ENCODE results near the gene CIAO2A. TPM values are rescaled to one million over a fixed set of nuclear protein-coding genes. Genes with fewer than 3 reads are reported as not detected.
"Not testable (repeated sequence)": the region's sequence is repeated elsewhere in the genome, so short reads cannot be mapped to it uniquely, and the experiment has no call there.

Gene CIAO2A
- total RNA-seq, 6 experiments from 2014 or later, result 84.2 to 186 (median 126) TPM

- peaks cover 0 to 18% (median 12%) of the 10 kb centered on the region in 4 donors for H3K36me3 ChIP-seq
- DNase-seq (no peak), ATAC-seq (no peak)
- no peak overlapping the region for H3K4me3 ChIP-seq
- no peak for TF ChIP-seq POLR2A (IDR thresholded peaks at IDR 0.05)
- H3K4me1 ChIP-seq, result peaks cover 0 to 43% (median 8%) of the 10 kb centered on the region in 4 donors
- WGBS (ENCODE audit: insufficient coverage, low coverage, low lambda C conversion rate, missing lambda C conversion rate), result 39% methylated on average over 3 of the region's 3 CpGs
- peak overlapping the region in 2 of 3 donors; percentile 9 to 27 for H3K27ac ChIP-seq
- no peaks in the 10 kb centered on the region for H3K9me3 ChIP-seq
- intact Hi-C loops (cut with DNase I), result loop anchor here (10.0 kb wide), 1 partner anchor 64 kb away; the partner anchor contains the start of gene SNX22 (in 2 of the 2)
- no peaks in the 10 kb centered on the region for H3K27me3 ChIP-seq
These were observed 3.1 kb downstream of the CIAO2A start for GRCh38 chr15:64090527-64090926.

- peaks cover 0 to 26% (median 15%) of the 10 kb centered on the region in 4 donors for H3K36me3 ChIP-seq
- TF ChIP-seq POLR2A (IDR thresholded peaks at IDR 0.05), result no peak
- no peak for TF ChIP-seq CTCF (IDR thresholded peaks at IDR 0.05)
- WGBS (ENCODE audit: insufficient coverage, low coverage, low lambda C conversion rate, missing lambda C conversion rate), result 63% methylated on average over 2 of the region's 12 CpGs
- H3K4me3 ChIP-seq, result no peak overlapping the region
- peaks cover 0 to 36% (median 8%) of the 10 kb centered on the region in 4 donors for H3K4me1 ChIP-seq
- ATAC-seq (no peak), DNase-seq (no peak)
- intact Hi-C loops (cut with DNase I), result loop anchor here (10.0 kb wide), 1 partner anchor 65 kb away; the partner anchor contains the start of gene SNX22 (in 2 of the 2)
- no peaks in the 10 kb centered on the region for H3K27me3 ChIP-seq
- peak overlapping the region in 2 of 3 donors; percentile 9 to 27 for H3K27ac ChIP-seq
- H3K9me3 ChIP-seq, result no peaks in the 10 kb centered on the region
These were observed 3.9 kb downstream of the CIAO2A start for GRCh38 chr15:64089543-64090280.

- Histone ChIP-seq H3K36me3 (peaks cover 0 to 43% (median 24%) of the 10 kb centered on the region in 4 donors), H3K4me1 (peaks cover 0 to 11% (median 5%) of the 10 kb centered on the region in 4 donors), H3K9me3 (no peaks in the 10 kb centered on the region), H3K4me3 (no peak overlapping the region), H3K27me3 (no peaks in the 10 kb centered on the region), H3K27ac (no peak overlapping the region)
- intact Hi-C loops (cut with DNase I), result no loop called here
- TF ChIP-seq POLR2A (IDR thresholded peaks at IDR 0.05), result no peak
- no peak for TF ChIP-seq CTCF (IDR thresholded peaks at IDR 0.05)
- no peak for ATAC-seq
- 89% methylated on average over 3 of the region's 3 CpGs for WGBS (ENCODE audit: insufficient coverage, low coverage, low lambda C conversion rate, missing lambda C conversion rate)
- no peak for DNase-seq
These were observed 10.9 kb downstream of the CIAO2A start for GRCh38 chr15:64082757-64083156.

GRCh38 chr15:64073496-64073895, 20.1 kb downstream of the CIAO2A start:
- Histone ChIP-seq H3K4me1 (peaks cover 0 to 67% (median 25%) of the 10 kb centered on the region in 4 donors), H3K27ac (peak overlapping the region; percentile 39 to 93 (median 89))
- ATAC-seq; DNase-seq; H3K27me3 ChIP-seq; H3K36me3 ChIP-seq; H3K9me3 ChIP-seq; H3K4me3 ChIP-seq; intact Hi-C loops (cut with DNase I): not testable (repeated sequence)
- 97% methylated on average over 2 of the region's 2 CpGs for WGBS (ENCODE audit: insufficient coverage, low coverage, low lambda C conversion rate, missing lambda C conversion rate)

- H3K9me3 ChIP-seq, result no peaks in the 10 kb centered on the region
- 36% methylated on average over 2 of the region's 2 CpGs for WGBS (ENCODE audit: insufficient coverage, low coverage, low lambda C conversion rate, missing lambda C conversion rate)
- peak overlapping the region; percentile 66 to 93 (median 89) for H3K27ac ChIP-seq
- DNase-seq, result peak in 1 of 3 donors; percentile 73
- ATAC-seq, result peak; percentile 44 to 66 (median 54)
- TF ChIP-seq CTCF (IDR thresholded peaks at IDR 0.05) (no peak), POLR2A (IDR thresholded peaks at IDR 0.05) (no peak)
- no peaks in the 10 kb centered on the region for H3K36me3 ChIP-seq
- no peaks in the 10 kb centered on the region for H3K27me3 ChIP-seq
- intact Hi-C loops (cut with DNase I), result no loop called here
- peaks cover 0 to 73% (median 27%) of the 10 kb centered on the region in 4 donors for H3K4me1 ChIP-seq
- H3K4me3 ChIP-seq, result no peak overlapping the region
These were observed 20.8 kb downstream of the CIAO2A start for GRCh38 chr15:64072812-64073211.
